VCaP (cell line): ENCODE measurements around the gene NHLRC4.

ENCODE experiments used
- H3K27ac ChIP-seq: fragments of 450-650 bp; 2 replicates; pipeline ENCODE4 v1.5.1; 2017
- TF ChIP-seq, protein P1 (sequence below): fragments of 450-650 bp; conservative IDR thresholded peaks from 2 replicates; pipeline ENCODE4 v1.5.1; 2017; ENCODE audit warnings: mild to moderate bottlenecking, moderate library complexity

NHLRC4 gene

DNA sequence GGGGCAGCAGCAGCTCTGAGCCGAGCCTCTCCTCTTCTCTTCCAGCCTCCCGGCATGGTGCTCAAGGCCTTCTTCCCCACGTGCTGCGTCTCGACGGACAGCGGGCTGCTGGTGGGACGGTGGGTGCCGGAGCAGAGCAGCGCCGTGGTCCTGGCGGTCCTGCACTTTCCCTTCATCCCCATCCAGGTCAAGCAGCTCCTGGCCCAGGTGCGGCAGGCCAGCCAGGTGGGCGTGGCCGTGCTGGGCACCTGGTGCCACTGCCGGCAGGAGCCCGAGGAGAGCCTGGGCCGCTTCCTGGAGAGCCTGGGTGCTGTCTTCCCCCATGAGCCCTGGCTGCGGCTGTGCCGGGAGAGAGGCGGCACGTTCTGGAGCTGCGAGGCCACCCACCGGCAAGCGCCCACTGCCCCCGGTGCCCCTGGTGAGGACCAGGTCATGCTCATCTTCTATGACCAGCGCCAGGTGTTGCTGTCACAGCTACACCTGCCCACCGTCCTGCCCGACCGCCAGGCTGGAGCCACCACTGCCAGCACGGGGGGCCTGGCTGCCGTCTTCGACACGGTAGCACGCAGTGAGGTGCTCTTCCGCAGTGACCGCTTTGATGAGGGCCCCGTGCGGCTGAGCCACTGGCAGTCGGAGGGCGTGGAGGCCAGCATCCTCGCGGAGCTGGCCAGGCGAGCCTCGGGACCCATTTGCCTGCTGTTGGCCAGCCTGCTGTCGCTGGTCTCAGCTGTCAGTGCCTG, 7.4 kb downstream of the NHLRC4 start:
- TF ChIP-seq, protein P1, sequence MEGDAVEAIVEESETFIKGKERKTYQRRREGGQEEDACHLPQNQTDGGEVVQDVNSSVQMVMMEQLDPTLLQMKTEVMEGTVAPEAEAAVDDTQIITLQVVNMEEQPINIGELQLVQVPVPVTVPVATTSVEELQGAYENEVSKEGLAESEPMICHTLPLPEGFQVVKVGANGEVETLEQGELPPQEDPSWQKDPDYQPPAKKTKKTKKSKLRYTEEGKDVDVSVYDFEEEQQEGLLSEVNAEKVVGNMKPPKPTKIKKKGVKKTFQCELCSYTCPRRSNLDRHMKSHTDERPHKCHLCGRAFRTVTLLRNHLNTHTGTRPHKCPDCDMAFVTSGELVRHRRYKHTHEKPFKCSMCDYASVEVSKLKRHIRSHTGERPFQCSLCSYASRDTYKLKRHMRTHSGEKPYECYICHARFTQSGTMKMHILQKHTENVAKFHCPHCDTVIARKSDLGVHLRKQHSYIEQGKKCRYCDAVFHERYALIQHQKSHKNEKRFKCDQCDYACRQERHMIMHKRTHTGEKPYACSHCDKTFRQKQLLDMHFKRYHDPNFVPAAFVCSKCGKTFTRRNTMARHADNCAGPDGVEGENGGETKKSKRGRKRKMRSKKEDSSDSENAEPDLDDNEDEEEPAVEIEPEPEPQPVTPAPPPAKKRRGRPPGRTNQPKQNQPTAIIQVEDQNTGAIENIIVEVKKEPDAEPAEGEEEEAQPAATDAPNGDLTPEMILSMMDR = no peak
- H3K27ac ChIP-seq = no peak overlapping the region

DNA sequence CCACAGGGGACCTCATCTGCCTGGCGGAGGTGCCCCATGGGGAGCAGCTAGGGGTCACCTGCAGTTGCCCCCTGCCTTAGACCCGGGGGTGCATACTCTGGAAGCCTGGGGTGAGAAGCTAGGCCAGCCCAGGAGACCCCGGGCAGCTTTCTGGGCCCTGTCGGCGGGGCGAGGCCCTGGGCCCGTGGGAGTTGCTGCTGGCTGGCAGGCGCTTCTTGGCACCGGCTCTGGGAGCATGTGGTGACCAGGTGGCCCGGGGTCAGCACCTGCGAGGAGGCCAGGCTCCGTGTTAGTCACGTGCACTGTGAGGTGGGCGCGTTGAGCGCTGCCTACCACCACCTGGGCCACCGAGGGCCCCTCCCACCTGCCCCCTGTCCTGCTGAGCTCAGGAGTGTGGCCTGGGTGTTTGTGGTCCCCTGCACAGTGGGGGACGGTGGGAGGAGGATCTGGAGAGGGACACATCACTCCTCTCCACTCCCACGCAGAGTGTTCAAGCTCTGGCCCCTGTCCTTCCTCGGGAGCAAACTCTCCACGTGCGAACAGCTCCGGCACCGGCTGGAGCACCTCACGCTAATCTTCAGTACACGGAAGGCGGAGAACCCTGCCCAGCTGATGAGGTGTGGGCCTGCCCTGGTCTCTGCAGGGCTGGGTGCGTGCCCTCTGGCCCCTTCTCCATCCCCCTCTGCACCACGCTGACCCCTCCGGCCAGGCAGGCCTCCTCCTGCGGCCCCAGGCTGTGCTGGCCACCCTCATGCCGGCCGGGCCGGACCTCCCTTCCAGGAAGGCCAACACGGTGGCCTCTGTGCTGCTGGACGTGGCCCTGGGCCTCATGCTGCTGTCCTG, 8.8 kb downstream of the NHLRC4 start:
- no peak overlapping the region for H3K27ac ChIP-seq
- TF ChIP-seq, protein P1 = no peak

DNA sequence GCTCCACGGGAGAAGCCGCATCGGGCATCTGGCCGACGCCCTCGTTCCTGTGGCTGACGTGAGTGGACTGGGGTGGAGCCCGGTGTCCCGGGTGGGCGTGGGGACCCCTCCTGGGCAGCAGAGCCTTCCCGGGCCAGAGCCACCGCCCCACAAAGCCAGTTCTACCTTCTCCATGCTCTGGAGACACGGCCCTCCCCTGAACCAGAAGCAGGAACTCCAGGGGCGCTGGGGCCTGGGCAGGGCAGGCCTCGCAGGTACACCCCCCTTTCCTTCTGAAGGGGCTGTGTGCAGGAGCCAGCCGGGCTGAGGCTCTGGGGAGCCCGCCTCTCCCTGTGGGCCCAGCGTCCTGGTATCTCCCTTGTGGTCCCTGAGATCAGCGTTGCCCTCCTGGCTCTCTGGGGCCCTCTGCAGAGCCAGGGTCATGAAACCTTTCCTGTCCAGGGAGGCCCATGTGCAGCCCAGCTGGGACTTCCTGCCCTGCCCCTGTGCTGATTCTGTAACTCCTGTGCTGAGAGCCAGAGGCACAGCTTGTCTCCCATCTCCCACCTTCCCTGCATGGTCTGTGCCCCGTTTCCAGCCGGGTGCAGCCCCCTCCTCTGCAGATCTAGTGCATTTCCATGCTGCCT, 9.5 kb downstream of the NHLRC4 start:
- no peak overlapping the region for H3K27ac ChIP-seq

DNA sequence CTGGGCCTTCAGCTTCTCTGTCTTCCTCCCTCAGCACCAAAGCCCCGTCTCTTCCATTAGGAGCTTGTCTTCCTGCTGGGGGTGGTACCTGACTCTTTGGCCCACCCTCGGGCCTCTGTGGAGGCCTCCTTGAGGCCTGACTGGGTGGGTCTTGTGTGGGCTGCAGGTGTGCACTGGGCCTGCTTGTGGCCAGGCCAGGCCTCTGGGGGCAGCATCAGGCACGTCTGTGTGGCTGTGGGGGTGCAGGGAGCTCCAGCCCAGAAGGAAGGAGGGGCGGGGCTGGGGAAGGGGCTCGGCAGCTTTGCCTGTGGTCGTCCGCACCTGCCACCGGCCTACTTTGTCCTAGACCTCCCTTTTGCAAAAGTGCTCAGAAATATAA, 10.0 kb downstream of the NHLRC4 start:
- TF ChIP-seq, protein P1 = 0 out of 2 replicates have a peak, but pooled peaks have one; percentile 15
- H3K27ac ChIP-seq = no peak overlapping the region

More for the DNA sequence above, 9.5 kb downstream of the NHLRC4 start:
- TF ChIP-seq, protein P1 = no peak

DNA sequence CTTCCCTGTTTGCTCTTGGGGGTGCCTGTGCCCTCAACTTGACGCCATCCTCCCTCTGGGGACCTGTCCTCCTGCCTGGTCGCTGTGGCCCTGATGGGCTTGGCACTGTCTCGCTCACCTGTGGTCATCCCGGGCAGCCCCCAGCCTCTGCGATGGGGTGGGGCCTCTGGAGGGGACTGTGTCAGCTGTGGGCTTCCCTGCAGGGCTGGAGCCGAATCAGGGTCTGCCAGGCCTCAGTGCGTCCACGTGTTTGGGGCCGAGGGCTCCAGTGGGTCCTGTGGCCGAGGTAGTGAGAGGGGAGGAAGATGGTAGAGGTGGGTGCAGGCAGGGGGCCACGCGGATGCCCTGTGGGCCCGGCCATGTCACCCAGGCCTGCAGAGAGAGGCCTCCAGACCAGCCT, 11.0 kb downstream of the NHLRC4 start:
- TF ChIP-seq, protein P1 = no peak
- H3K27ac ChIP-seq = no peak overlapping the region

DNA sequence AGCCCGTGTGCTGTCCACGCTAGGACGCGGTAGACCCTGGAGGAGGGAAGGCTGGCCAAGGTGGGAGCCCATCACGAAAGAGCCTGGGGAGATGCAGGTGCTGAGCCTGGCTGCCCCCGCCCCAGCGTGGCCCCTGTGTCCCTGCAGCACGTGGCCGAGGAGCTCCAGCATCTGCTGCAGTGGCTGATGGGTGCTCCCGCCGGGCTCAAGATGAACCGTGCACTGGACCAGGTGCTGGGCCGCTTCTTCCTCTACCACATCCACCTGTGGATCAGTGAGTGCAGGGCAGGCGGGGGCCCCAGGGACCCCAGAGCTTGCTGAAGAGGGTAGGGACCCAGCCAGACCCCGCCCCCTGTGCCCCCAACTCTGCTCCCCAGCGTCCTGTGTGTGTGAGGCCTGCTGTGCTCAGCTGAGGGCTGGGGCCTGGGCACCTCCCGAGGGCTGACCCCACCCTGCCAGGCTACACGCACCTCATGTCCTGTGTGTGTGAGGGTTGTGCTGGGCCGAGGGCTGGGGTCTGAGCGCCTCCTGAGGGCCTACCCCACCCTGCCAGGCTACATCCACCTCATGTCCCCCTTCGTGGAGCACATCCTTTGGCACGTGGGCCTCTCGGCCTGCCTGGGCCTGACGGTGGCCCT, 11.5 kb downstream of the NHLRC4 start:
- TF ChIP-seq, protein P1 = no peak
- H3K27ac ChIP-seq = no peak overlapping the region

DNA sequence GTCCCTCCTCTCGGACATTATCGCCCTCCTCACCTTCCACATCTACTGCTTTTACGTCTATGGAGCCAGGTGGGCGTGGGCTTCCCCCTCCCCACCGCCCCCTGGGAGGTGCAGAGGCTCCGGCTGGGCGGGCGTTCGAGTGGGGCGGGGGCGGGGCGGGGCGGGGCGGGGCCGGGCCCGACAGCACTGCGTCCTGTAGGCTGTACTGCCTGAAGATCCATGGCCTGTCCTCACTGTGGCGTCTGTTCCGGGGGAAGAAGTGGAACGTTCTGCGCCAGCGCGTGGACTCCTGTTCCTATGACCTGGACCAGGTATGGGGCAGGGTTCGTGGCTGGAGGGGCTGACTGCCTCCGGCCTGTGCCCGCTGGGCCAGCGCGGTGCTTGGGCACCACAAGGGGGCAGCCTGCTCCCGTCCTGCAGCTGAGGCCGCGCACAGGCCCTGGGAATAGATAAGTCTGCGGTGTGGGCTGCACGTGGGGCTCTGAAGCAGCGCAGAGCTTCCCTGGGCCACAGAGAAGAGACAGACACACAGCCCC, 12.1 kb downstream of the NHLRC4 start:
- H3K27ac ChIP-seq = no peak overlapping the region
- TF ChIP-seq, protein P1 = peak; percentile 24; the same call in 1 of the 2 replicates
